ENCODE data around the gene SPIN3.

DNA sequence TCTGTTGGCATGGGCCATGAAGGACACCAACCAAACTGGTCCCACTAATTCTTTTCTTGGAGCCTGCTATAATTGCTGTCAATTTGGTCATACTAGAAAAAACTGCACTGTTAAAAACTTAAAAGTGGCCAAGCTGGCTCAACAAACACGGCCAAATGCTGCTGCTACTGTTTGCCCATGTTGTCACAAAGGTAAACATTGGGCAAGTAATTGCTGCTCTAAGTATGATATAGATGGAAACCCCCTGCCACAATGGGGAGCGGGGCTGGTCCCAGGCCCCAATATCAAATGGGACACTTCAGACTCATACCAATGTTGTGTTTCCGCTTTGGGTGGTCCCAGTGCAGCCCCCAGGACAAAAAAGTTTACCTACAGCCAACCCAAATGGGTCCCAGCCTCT is 52.1 kb downstream of the SPIN3 start:
- TF ChIP-seq CTCF (IDR thresholded peaks at IDR 0.05; ENCODE audit: poor library complexity) (no peak), EZH2 (IDR thresholded peaks at IDR 0.05; ENCODE audit: borderline replicate concordance) (no peak), EZH2phosphoT487 (IDR thresholded peaks at IDR 0.05; ENCODE audit: low read depth, severe bottlenecking, unreplicated experiment) (no peak)

All from hepatocyte (in vitro differentiated cells).